Activated T-helper 1 cell treated with anti-CD3 and anti-CD28 coated beads, Interleukin-2, amount 50 U/mL, for 16 hours (primary cell): ENCODE data around the gene MCTP1.
"Not testable (repeated sequence)": the region's sequence is repeated elsewhere in the genome, so short reads cannot be mapped to it uniquely, and the experiment has no call there.

Source experiments
- DNase-seq, 2 donors: peaks; one replicate each; pipeline ENCODE4 v3.0.0-alpha.2; 2020; ENCODE audit warnings: low read depth in 1 of 2, low spot score in 1 of 2

The MCTP1 gene

DNA sequence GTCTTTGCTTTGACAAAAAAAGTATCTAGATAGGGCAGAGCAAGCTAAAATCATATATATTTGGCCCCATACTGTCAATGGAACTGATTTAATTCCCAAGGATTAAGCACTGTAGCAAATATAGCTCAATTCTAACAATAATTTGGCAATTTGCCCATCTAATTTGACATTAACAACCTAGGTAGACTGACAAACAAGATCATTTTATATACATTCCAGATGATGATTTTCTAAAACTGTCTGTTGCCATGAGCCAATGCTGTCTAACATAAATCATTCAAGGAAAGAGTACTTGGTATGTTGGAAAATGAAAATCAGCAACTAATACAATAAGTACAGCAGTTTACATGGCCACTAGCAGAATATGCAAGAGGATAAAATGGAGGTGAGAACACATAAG is 32.1 kb downstream of the MCTP1 start:
- DNase-seq, result no peak

DNA sequence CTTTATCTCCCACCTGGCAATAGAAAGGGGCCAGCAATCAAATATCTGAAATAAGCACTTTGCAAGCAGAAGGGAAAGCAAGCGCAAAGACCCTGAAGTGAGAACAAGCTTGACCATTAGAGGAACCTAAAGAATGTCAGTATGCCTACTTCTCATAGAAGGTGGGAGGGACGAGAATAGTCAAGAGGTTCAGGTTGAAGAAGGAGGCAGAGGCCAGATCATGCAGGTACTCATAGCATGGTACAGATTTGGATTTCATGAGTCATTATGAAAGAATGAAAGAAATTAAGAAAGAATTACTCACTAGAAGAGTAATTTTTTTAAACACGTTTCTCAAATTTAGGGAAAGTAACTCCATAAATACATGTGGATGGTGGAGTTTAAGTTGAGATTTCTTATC is 33.7 kb downstream of the MCTP1 start:
- no peak for DNase-seq

DNA sequence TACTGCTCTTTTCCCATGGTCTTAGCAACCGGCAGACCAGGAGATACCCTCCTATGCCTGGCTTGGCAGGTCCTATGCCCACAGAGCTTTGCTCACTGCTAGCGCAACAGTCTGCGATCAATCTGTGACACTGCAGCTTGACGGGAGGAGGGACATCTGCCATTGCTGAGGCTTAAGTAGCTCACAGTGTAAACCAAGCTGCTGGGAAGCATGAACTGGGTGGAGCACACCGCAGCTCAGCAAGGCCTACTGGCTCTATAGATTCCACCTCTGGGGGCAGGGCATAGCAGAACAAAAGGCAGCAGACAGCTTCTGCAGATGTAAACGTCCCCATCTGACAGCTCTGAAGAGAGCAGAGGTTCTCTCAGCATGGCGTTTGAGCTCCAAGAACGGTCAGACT is 40.4 kb downstream of the MCTP1 start:
- no peak for DNase-seq

DNA sequence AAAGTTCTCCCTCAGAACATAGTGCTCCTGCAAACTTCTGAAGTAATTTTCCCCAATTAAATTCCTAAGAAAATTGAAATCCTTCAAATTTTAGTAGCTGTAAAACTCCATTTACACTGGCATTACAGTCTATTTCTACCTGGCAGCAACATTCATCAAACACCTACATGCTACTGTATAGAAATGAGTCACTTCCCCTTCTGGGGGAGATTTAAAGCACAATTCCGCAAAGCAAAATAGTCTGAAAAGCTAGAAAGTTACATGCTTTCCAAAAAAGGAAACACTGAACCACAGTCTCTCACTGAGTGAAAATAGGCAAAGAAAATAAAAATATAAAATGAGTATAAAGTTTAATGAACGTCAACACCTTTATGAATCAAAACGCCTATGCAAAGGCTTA is 43.3 kb downstream of the MCTP1 start:
- DNase-seq, result no peak

DNA sequence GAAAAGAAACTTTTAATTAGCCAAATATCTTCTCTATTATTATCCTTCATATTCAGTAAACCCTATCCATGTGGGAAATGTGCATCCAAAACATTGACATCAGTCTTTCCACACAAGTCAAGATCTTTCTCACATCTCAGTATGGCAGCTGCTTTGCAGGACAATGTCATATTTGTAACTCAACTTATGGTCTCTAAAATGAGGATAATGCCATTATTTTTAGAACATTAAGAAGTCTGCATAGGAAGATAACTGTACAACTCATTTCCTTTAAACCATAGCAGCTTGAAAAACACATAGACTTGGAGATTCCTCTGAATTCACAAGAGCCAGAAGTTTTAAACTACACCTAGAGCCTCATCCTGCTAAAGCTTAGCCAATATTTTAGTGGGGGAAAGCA is 43.7 kb downstream of the MCTP1 start:
- no peak for DNase-seq

DNA sequence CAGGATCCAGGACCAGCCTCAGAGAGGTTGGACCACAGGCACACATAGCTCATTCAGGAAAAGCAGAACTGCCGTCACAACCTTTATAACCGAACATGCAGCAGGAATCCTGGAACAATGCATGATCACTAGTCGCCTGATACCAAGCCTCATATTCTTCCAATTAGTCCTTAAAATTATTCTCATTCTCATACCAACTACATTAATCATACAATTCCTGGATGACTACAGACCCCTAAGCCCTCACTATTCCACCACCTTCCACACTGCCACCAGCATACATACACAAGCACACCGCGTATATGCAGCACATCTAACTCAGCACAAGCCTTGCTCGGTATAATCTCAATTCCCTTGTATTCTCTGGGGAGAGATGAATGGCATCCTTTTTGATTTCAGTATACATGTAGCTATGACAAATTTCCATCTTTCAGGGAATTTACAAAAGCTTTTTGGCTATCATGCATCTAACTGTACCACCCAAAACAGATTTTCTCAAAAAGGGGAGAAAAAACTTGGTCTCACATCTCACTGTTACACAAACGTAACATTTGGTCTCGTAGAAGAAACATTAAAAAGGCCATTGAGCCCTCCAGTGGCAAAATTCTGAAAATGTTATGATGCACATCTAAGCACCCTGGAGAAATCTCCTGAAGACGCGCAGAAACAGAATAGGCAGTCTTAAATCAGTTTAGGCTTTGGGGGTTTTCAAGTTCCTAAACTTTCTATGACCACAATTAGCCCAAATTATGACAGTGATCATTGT is 46.2 kb downstream of the MCTP1 start:
- DNase-seq, result no peak

DNA sequence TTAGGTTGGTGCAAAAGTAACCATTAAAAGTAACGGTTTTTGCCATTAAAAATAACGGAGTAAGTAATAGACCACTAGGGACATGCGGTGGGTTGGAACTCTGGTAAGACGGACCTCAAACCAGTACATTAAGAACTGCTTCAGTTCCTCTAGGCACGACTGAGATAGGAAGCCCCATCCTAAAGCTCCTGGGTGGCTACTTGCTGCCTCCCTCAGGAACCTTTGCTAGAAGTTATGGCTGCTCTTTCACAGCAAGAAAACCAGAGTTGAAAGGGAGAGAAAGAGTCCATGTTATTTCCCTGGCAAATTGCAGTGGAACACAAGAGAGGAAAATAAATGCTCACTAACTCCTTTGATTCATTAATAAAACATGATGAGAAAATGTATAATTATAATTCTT is 47.6 kb downstream of the MCTP1 start:
- DNase-seq, result no peak

DNA sequence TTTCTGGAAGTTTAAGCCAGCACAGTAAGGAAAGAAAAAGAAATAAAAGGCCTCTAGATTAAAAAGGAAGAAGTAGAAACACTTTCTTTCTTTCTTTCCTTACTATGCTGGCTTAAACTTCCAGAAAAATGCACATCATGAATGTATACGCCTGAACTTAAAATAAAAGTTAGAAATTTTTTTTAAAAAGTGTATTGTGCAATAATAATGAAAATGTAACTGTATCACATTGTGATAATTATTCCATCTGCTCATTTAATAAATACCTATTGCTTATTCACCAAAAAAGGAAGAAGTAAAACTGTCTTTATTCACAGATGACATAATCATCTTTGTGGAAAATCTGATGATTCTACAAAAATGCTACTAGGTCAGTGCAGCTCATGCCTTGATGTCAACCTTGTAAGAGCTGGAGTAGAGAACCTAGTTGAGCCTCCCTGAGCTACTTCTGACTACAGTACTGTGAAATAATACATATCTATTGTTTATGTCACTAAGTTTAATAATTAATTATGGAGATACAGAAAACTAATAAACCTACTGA is 49.4 kb downstream of the MCTP1 start:
- DNase-seq, result no peak

DNA sequence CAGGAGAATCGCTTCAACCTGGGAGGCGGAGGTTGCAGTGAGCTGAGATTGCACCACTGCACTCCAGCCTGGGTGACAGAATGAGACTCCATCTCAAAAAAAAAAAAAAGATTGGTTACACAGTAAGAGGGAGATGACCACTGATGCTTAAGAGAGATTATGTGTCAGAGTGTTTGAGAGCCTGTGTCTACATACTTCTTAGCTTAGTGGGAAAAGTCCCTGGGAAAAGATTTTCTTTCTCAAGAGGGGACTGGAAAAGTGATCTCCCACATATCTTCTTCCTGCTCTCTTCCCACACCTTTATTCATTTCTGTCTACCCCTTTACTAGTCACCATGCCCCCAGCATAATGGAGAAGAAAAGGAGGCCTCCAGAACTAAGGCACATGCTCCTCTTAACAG is 55.2 kb downstream of the MCTP1 start:
- DNase-seq, result no peak

DNA sequence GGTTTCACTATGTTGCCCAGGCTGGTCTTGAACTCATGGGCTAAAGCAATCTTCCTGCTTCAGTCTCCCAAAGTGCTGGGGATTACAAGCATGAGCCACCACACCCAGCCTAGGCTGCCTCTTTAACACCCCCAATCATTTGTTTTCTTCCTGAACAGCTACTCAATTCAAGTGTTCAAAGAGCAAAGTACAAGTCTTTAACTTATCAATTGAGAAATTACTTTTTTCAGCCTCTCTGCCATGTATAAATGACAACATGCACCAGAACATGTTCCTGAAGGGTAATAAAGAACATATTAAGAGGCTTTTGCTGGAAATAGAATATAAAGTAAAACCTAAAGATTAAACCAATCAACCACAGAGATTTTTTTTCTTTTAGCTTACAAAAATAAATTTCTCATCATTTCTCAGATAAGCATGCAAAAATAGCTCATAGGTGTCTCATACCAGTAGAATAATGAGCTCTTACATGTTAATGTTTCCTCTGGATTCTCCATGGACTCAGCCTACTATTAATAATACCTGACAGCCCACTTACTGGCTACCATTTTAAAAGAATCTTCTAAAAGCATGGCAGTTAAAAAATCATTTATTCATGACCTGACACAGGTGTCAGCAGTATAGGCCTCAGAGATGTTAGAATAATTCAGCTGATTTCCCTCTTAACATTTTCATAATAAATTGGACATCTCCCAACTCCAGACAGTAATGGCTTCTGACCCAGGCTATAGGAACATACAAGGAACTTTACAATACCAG is 60.0 kb downstream of the MCTP1 start:
- DNase-seq, result no peak

DNA sequence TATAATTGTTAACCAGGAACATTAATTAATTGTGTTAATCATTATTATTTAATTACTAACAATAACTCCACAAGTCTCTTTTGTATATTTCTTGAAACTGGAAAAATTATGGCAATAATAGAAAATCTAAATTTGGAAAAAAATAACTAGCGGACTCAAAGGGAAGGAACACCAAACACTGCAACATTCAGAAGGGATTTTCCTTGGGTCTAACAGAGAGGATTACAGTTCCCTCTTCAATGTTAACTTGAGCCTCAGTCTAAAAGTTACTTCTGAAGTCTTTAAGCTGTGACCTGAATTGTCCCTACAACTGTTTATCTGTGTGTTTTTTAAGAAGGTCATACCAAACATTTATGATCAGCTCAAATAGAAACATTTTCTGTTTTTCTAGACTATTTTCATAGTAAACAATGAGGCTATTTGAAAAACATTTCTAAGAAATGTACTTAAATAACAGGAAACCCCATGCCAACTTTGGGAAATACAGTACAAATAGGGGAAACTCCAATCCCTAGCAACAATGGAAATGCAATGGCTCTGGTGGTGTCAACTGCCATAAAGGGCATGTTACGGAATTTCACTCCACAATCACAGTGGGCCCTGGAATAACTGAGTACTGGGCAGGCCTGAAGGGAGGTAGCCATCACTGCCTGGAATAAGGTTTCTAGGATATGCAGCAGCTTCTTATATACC is 61.2 kb downstream of the MCTP1 start:
- DNase-seq, result no peak

DNA sequence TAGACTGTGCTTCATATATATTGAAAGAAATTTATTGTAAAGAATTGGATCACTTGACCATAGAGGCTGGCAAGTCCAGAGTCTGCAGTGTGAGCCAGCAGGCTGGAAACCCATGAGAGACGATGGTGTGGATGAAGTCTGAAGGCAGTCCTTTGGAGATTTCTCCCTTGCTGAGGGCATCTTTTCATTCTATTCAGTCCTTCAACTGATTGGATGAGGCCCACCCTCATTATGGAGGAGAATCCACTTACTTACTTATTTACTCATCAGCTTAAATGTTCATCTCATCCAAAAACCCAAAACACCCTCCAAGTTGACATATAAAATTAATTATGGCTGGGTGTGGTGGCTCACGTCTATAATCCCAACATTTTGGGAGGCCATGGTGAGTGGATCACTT is 62.1 kb downstream of the MCTP1 start:
- DNase-seq, result no peak

DNA sequence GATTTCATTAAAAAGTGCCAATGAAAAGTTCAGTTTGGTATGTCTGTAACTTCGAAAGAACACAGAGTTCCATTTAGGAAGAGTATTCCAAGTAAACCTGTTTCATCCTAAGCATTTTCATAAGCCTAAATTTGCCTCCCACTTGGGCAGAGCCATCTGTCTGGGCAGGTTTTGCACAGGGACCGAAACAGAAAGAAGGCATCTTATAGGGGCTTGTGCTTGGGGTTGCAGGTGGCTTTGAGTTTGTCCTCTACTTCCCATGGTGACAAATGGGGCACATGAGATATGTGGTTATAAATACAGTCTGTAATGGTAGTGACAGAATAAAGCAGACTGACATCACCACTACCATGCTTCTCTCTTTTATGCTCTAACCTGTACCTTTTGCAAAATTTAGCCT is 63.7 kb downstream of the MCTP1 start:
- no peak for DNase-seq

DNA sequence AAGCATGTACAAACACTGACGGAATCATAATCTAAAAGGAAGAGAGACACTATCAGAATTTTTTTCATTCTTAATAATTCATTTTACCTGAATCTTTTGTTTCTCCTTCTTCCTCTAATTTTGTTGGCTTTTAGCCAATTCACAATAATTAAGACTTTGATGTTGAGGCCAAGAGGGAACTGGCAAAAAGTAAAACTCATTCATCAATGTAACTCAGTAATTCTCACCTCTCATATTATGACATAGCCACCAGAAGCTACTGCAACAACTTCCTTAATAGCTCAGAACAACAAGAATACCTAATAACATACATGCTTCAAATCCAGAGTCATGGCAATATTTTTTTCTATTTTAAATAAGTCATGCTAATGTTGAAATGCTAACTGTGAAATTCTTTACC is 64.5 kb downstream of the MCTP1 start:
- DNase-seq, result no peak

DNA sequence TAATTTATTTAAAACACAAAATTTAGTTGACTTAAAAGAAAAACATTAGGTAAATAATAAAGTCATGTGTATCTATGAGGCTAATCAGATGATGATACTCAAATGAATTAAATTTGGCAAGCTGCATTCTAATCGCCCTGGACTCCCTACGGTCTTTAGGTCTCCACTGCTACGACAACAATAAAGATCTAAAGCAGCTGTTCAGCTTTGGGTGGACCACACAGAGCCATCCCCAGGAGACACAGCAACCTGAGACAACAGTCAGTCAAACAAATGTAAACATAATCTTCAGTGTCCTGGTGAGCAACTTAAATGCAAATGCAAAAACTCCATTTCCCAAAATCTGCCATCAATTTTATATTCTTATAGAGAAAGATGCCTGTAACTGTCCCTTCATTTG is 65.5 kb downstream of the MCTP1 start:
- no peak for DNase-seq

DNA sequence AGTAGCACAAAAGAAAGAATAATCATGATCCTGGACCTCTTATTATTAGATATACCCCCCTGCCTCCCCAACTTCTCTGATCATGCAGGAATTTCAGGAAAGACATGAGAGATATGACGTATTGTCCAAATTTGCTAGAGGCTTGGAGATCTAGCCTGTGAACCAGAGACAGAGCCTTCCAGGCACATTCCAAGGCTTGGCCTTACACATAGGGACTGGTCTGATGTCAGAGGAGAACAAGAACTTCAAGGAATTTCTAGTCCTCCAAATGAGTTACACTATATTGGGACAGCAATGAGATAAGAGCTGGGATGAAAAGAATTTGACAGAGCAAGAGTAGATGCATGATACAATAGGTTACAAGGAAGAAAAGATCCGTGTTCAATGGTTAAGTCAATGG is 67.0 kb downstream of the MCTP1 start:
- no peak for DNase-seq

DNA sequence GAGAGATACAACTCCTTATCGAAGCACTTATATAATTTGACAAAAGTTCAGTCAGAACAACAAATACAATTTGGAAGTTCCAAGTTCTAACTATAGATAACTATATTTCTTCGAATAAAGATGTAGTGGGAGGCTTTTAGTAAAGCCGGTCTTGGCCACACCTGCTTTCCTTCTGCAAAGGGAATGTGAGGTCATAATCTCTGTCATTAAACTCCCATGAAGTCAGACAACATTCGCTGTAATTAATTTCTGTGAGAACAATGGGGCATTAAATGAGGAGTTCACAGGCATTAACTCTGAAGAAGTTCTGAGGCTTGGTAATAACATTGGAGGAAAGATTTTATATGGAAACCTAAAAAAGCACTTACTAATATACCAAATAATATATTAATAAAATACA is 67.5 kb downstream of the MCTP1 start:
- DNase-seq, result no peak

DNA sequence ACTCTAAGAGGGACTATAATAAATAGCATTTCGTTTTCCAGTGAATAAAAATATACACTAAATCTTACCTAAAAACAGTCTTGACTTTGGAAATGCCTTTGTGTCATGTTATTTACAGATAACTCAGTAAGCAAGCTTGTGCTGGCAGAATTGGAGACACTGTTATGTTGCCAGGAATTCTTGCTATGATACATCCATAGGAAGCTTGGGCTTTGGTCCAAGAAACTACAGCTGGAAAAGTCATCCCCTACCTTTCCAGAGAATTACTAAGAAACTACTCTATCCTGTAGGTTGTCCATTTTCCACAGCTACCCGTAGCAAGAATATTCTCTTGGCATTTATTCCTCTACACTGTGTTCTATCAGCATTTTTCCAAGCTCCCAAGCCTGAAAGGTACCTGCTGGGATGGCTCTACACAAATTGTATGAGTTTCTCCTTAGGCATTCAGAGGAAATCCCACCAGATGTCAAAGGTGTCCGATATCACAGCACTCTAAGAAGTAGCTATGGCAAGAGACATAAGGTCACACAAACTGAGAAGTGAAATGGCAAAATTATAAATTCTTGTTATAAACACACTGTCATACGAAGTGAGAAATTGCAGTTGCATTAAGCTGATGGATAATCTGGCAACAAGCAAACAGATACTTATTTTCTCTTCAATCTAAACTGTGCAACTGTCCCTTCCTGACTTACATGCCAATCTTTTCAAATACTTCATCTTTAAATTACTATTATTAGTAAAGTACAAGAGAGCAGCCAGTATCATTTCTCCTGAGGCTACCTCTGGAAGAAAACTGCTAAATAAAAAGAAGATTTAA is 68.5 kb downstream of the MCTP1 start:
- no peak for DNase-seq

DNA sequence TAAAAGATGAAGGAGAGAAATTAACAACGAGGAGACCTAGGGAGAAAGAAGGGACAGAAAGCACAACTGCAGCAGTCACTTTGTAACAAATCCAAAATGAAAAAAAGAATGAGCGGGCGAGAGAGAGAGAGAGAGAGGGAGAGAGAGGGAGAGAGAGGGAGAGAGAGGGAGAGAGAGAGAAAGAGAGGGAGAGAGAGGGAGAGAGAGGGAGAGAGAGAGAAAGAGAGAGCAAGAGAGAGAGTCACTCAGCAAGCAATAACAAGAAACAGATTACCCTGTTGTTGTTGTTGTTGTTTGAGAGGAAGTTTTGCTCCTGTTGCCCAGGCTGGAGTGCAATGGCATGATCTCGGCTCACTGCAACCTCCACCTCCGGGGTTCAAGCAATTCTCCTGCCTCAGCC is 77.1 kb downstream of the MCTP1 start:
- DNase-seq, result not testable (repeated sequence)

DNA sequence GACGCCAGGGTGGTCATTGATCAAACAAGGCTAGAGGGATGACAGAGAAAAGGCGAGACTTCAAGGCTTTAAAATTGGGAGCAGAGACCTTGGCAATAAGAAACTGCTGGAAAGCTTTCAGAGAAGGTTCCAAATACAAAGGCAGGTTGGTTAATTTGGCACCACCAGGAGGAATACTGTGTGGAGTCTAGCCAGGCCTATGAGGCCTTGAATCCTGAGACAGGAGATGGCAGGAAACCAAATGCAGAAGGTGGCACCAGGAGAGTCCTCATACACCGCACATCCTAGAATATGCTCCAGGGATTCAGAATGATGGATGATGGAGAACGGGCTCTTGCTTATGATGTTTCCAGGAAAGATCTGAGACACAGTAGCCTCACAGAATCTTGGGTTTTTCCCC is 90.0 kb downstream of the MCTP1 start:
- no peak for DNase-seq

DNA sequence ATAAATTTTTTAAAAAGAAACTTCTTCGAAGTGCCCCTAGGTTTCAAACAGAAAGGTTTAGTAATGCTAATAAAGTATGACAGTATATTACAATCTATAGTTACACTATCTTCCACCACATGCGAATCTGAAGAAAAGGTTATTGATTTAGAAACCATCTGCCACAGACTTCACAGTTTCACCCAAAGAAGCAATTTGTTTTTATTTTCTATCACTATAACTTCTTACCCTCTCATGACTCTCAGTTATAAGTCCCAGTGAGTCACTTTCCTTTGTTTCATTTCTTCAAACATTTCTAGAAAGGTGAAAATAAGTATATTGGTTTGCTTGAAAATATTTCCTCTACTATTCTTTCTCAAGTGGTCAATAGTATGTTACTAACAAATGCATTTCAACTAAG is 93.6 kb downstream of the MCTP1 start:
- DNase-seq, result no peak
